Medulla oblongata (tissue), 1 donor: Measurements from ENCODE around the gene HSP90AA1.

Source experiments
- DNase-seq: peaks from one replicate; pipeline ENCODE4 v3.0.0-alpha.2; 2015; ENCODE audit errors: extremely low spot score

The HSP90AA1 gene

DNA sequence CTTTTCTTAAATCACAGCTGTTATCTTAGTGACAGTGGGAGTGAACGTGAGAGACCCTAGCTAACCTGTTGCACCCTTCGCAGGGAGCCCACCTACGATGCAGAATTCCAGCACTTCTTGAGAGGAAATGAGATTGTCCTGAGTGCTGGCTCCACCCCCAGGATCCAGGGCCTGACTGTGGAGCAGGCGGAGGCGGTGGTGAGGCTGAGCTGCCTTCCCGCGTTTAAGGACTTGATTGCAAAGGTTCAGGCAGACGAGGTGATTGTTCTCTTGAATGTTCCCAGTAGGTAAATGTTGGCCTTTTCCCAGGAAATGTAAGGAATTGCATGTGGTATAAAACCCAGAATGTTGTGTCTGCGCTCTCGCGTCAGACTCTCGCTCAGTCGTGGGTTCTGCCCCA, 46.7 kb downstream of the HSP90AA1 start:
- no peak for DNase-seq

- DNase-seq = no peak
These were observed 47.7 kb downstream of the HSP90AA1 start for GRCh38 chr14:102039157-102039556.

- no peak for DNase-seq
These were observed 49.2 kb downstream of the HSP90AA1 start for GRCh38 chr14:102037686-102038085.

DNA sequence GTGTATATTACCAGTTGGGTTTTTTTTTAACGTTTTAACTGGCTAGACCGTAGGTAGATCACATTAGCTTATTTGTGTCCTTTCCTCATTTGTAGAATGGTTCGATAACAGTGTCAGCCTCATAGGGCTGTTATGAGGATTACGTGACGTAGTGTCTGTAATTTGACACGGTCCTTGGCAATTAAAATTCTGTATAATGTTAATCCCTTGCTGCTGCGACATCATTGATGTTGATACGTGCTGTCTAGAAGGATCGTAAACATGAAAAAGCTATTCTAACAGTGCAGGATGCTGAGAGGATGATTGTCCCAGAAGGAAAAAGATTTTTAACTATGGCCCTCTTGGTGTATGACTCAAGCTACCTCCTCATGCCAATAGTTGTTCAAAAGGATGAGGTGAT, 50.9 kb downstream of the HSP90AA1 start:
- DNase-seq = no peak

DNA sequence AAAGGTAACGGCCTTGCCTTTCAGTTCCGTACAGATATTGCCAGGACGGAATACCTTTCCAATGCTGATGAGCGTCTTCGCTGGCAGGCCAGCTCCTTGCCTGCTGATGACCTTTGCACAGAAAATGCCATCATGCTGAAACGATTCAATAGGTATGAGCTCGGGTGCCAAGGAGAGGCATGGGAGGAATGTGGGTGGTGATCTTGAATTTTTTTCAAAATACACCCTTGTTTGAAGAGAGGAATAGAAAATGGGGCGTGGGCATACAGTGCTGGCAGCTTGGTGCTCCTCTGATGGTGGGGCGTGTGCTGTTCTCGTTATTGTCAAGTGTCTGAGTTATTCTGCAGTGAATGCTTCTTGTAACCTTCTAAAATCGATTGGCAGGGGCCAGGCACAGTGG, 52.5 kb downstream of the HSP90AA1 start:
- no peak for DNase-seq

DNA sequence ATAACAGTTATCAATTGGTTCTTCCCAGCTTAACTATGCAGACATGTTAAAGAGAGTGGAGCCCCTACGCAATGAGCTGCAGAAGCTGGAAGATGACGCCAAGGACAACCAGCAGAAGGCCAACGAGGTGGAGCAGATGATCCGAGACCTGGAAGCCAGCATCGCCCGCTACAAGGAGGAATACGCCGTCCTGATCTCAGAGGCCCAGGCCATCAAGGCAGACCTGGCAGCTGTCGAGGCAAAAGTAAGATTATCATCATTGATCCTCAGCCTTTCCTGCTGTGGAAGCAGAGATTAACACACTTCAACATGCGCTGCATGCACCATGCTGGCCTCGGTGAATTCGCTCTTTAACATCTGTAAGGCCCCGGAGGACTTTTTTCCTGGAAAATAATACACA, 53.6 kb downstream of the HSP90AA1 start:
- no peak for DNase-seq
